ENCODE measurements around the gene MUS81. TPM values are rescaled to one million over a fixed set of nuclear protein-coding genes. Genes with fewer than 3 reads are reported as not detected.

The MUS81 gene, protein sequence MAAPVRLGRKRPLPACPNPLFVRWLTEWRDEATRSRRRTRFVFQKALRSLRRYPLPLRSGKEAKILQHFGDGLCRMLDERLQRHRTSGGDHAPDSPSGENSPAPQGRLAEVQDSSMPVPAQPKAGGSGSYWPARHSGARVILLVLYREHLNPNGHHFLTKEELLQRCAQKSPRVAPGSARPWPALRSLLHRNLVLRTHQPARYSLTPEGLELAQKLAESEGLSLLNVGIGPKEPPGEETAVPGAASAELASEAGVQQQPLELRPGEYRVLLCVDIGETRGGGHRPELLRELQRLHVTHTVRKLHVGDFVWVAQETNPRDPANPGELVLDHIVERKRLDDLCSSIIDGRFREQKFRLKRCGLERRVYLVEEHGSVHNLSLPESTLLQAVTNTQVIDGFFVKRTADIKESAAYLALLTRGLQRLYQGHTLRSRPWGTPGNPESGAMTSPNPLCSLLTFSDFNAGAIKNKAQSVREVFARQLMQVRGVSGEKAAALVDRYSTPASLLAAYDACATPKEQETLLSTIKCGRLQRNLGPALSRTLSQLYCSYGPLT
- total RNA-seq: 16.9 and 27.2 TPM in 2 replicates

GRCh38 chr11:65860278-65861164 lies at the start of gene MUS81:
MUS81 (plus strand) TSS chr11:65860433; CDS start chr11:65860754, 321 bp downstream.

DNA sequence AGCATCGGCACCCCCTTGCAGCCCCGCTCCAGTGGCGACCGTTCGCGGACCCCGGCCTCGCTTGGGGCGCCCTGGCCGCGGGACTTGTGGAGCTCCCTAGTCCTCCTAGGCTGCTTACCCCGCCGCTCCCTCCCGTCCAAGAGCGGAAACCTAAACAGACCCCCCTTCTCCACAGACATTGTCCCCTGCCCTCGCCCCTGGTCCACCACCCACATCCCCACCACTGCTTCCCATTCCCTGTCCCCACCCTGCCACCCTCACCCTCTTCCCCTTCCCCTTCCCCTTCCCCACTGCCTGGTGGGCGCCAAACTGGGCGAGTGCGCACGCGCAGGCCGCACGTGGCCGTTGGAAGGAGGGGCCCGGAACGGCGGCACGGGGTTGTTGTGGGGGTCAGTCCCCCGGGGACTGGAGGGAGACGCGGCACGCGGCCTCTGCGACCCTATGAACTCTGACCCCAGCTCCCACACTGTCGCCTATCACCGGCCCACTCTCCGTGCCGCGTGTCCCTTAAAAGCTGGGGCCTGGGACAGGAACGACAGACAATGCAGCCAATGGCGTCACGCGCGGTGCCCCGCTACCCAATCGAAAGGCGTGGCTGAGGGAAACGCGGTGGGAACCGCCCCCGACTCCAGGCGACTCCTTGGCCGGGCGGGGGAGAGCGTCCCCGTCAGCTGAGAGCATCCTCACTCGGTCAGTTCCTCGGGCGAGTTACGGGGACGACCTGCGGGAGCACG lies 26.8 kb upstream of the MUS81 start, which contains the start of gene SNX32:
Gene SNX32, plus strand, starts transcription at position 667 of the 734 bp plus-strand sequence. CDS start 103 bp downstream, outside the sequence.

DNA sequence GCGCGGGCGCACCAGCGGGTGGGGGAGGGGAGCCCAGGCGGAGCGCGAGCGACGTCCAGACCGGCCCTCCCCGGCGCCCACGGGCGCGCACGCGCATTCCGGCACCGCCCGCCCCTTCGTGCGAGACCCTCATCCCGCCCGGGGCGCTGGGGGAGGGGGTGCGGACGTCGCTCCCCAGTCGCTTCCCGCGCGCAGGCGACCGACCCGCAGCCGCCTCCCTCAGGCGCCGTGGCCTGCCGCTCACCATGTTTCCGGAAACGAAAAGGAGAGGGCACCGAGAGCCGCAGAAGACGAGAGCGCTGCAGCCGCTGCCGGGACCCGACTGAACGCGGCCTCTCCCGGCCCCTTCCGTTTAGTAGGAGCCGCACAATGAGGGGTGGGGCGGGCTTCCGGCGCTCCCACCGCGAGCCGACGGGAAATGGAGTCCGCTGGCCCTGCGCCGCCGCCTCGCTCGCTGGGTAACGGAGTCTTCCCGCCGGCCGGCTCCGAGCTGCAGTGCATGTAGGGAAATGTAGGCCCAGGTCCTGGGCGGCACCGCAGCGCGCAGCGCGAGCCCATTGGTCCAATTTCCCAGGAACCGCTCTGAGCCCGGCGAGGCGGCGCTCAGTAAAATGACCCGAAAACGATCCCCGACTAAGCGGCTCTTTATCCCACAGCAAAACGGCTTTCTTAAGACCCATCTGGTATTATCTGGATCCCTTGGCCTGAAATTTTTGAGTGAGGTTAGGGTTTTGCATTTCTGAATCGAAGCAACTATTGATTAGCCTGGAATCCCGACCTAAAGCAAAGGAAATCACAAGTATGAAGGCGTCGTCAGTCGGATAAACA lies 2.2 kb upstream of the MUS81 start, which contains the start of gene CFL1:
Gene CFL1, minus strand, starts transcription at position 328 of the 828 bp plus-strand sequence. Its CDS starts 81 bp downstream, at position 247.

GRCh38 chr11:65872586-65873317 lies 12.5 kb downstream of the MUS81 start, which contains the start of gene EFEMP2:
EFEMP2 (minus strand) TSS chr11:65872800; CDS start chr11:65872354, 446 bp downstream.

GRCh38 chr11:65879617-65880016 lies 19.4 kb downstream of the MUS81 start, which contains the start of gene CTSW:
CTSW (plus strand) TSS chr11:65879837; CDS start chr11:65879855, 18 bp downstream.

DNA sequence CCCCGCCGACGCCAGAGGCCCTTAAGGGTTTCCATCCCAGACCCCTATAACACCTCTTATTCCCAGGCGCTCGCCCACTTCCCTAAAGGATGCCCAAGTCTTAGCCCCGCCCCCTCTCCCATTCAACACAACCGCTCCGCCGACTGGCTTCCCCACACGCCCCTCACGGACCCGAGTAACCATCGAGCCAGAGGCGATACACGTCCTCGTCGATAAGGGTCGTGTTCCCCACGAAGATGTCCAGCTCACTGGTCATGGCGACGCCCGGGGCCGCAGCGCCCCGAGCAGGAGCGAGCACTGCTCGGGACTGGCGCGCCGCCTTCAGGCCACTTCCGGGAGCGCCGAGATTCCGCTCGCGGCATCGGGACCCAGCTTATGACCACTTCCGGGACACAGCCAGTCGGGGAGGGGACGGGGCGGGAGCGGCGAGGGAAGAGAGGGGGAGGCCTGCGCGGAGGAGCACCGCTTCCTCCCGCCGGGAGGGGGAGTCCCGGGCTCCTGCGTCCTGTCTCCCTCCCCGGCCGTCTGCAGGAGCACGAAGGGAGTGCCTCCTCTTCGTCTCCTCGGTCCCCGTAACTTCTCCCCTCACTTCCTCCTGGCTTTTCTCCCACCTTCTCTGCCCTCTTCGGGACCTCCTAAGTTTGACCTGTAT lies 28.1 kb downstream of the MUS81 start, which contains the start of gene FIBP:
Gene FIBP, minus strand, starts transcription at position 309 of the 652 bp plus-strand sequence. Its CDS starts 53 bp downstream, at position 256.

GRCh38 chr11:65890324-65891218 lies 30.3 kb downstream of the MUS81 start, which contains the start of gene CCDC85B:
CCDC85B (plus strand) TSS chr11:65890673; CDS start chr11:65890784, 111 bp downstream.

DNA sequence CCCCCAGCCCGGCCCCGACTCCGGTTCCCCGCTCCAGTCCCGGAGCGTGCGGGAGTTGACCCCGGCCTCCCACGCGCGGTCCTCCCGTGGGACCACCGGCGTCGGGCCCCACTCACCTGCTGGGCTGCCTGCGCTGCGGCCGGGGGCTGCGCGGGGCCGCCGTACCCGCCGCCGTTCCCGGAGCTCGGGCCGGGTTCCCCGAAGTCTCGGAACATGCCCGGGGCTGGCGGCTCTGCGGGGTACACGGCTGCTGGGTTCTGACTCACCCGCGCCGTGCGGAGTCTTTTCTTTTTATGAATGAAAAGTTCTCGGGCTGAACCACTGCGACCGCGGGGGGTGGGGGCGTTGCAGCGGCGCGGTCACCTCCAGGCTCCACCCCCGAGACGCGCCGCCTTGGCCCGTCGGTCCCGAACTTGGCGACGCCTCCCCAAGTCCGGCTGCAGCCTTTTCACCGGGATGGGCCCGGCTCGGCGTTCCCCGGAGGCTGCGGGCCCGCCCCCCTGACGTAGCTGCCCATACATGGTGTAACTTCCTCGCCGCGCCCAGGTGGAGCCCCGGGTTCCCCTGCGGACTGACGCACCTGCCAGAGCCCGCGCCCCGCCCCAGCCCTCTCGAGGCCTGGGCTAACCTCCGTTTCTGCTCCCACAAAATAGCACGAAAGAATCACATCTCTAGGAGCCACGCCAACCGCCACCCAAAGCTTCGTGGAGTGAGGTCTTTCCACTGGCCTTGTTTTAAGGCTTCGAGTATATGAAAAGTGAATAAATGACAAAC lies 40.1 kb downstream of the MUS81 start, which contains the start of gene FOSL1:
Gene FOSL1, minus strand, starts transcription at position 264 of the 774 bp plus-strand sequence. Its CDS starts 49 bp downstream, at position 215.

Other genes with a start within 250 kb of the MUS81 start
- gene MAP3K11, start 246.2 kb upstream of the MUS81 start, total RNA-seq: 18.3 and 18.9 TPM in 2 replicates
- gene PCNX3, start 244.7 kb upstream of the MUS81 start, total RNA-seq: 26.0 and 29.2 TPM in 2 replicates
- 15.2 and 18.5 TPM in 2 replicates for gene SIPA1, start 222.3 kb upstream of the MUS81 start, total RNA-seq
- gene RELA, start 197.5 kb upstream of the MUS81 start, total RNA-seq: 34.2 and 35.8 TPM in 2 replicates
- 28.4 and 32.0 TPM in 2 replicates for gene KAT5, start 148.2 kb upstream of the MUS81 start, total RNA-seq
- gene RNASEH2C, start 139.6 kb upstream of the MUS81 start, total RNA-seq: 90.9 and 134 TPM in 2 replicates
- 11.8 and 12.2 TPM in 2 replicates for gene AP5B1, start 79.5 kb upstream of the MUS81 start, total RNA-seq
- gene OVOL1, start 73.4 kb upstream of the MUS81 start, total RNA-seq: not detected in 2 replicates
- gene SNX32, start 26.5 kb upstream of the MUS81 start, total RNA-seq: 3.4 and 3.9 TPM in 2 replicates
- 687 and 730 TPM in 2 replicates for gene CFL1, start 2.3 kb upstream of the MUS81 start, total RNA-seq
- gene EFEMP2, start 12.4 kb downstream of the MUS81 start, total RNA-seq: 164 and 229 TPM in 2 replicates
- 2.4 TPM in 1 of 2 replicates, not detected in the other for gene CTSW, start 19.4 kb downstream of the MUS81 start, total RNA-seq
- gene FIBP, start 28.0 kb downstream of the MUS81 start, total RNA-seq: 104 and 109 TPM in 2 replicates
- 122 and 131 TPM in 2 replicates for gene CCDC85B, start 30.2 kb downstream of the MUS81 start, total RNA-seq
- gene FOSL1, start 40.0 kb downstream of the MUS81 start, total RNA-seq: 19.4 and 22.3 TPM in 2 replicates
- 22.6 and 30.1 TPM in 2 replicates for gene C11orf68, start 58.6 kb downstream of the MUS81 start, total RNA-seq
- gene DRAP1, start 59.0 kb downstream of the MUS81 start, total RNA-seq: 145 and 147 TPM in 2 replicates
- not detected in 2 replicates for gene TSGA10IP, start 85.0 kb downstream of the MUS81 start, total RNA-seq
- 47.9 and 101 TPM in 2 replicates for gene SART1, start 101.3 kb downstream of the MUS81 start, total RNA-seq
- gene EIF1AD, start 141.7 kb downstream of the MUS81 start, total RNA-seq: 20.5 and 21.6 TPM in 2 replicates
- 56.4 and 64.6 TPM in 2 replicates for gene BANF1, start 142.1 kb downstream of the MUS81 start, total RNA-seq
- gene CST6, start 151.6 kb downstream of the MUS81 start, total RNA-seq: 0.20 and 0.87 TPM in 2 replicates
- gene CATSPER1, start 166.0 kb downstream of the MUS81 start, total RNA-seq: not detected in 2 replicates
- not detected in 2 replicates for gene GAL3ST3, start 188.7 kb downstream of the MUS81 start, total RNA-seq
- gene SF3B2, start 191.9 kb downstream of the MUS81 start, total RNA-seq: 109 and 119 TPM in 2 replicates
- gene PACS1, start 209.8 kb downstream of the MUS81 start, total RNA-seq: 45.5 and 51.7 TPM in 2 replicates

Measured in cardiac ventricle fibroblast (primary cell).